ENCODE data around the gene LRP8.

The LRP8 gene

DNA sequence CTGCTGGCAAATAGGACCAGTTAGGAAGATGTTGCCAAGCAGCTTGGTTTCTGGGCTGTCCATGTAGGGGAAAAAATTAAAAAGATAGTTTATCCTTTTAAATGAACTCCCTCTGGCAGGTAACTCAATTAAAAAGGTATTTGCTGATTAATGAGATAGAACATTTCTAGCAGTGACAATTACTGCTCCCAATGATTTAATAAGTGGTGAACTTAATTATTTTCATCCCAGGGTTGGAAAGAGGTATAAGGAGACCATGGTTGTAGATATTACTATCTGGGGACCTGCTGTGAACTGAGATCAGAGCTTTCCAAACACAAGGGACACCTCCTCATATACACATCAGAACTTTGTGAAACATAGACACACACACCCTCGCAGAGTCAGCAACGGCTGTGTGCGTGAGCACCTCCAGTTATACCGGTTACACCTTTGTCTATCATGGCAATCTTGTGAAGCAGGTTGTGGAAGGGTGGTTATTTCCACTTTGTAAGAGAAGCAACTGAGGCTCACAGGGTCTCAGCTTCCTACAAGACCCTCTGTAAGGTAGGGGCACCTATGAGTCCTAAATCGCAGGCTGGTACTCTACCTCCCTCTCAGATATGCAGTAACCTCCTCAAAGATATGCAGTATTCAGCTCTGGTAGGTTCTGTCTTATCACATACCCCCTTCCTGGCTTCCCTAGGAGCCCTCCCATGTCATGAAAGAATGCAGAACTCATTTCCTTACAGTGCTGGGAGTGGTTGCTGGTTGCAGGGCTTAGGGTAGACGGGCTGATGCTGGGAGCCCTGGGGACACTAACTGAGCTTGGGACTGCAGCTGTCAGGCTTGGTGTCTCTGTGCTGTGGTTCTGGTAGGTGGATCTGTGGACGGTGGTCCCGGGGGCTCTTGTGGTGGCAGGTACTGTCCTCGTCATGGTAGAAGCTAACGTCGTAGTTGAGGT is 71.1 kb downstream of the LRP8 start:
- no peak for DNase-seq

DNA sequence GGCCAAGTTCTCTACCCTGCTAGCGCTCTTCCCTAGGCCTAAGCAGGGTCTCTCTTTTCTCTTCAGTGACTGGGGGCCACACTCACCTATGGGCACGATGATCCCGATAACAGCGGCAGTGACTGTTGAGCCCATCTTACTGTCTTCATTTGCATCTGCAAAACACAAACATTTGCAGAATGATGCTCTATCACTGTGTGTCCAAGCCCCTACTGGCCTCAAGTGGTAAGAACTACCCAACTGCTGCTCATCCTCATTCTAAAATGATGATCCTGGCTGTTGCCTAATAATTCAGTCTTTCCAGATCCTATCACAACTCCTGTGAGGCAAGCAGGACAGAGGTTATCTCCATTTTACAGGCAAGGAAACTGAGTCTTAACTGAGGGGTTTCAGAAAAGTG is 72.8 kb downstream of the LRP8 start:
- DNase-seq: no peak

DNA sequence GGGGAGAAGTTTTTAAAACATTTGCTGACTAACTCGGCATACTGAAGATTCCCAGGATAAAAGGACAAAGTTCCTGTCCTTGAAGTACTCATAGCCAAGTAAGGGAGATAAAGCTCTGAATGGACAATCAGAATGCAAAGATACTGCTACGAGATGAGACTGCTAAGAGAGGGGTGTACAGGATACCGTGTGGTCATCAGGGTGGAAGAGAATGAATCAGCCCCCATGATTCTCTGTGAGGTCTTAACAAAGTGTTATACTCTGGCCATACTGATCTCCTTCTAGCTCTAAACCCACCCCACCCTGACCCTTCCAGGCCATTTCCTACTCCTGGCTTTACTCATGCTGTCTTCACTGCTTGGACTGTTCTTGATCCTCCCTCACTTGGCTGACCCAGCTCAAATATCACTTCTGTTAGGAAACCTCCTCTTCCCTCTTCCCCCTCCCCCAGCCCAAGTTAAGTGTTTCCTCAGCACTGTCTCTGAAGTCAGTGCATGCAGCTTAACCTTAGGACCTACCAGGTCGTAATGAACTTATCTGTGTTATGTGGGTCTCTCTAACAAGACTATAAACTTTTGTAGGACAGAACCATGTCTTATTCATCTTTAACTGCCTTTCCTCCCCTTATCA is 73.7 kb downstream of the LRP8 start:
- no peak for DNase-seq

DNA sequence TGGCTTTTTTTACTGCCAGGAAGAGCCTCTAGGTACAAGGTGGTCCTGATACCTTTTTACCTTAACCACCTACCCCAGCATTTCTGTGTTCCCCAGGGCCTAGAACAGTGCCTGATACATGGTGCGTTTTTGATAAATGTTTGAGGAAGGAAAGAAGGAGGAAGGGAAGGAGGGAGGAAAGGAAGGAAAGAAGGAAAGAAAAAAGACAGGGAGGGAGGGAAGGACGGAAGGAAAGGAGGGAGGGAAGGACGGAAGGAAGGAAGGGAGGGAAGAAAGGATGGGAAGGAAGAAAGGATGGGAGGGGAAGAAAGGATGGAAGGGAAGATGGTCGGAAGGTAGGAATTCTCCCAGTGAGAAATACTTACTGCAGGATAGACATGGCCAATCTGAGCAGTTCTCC is 77.5 kb downstream of the LRP8 start:
- DNase-seq: no peak

DNA sequence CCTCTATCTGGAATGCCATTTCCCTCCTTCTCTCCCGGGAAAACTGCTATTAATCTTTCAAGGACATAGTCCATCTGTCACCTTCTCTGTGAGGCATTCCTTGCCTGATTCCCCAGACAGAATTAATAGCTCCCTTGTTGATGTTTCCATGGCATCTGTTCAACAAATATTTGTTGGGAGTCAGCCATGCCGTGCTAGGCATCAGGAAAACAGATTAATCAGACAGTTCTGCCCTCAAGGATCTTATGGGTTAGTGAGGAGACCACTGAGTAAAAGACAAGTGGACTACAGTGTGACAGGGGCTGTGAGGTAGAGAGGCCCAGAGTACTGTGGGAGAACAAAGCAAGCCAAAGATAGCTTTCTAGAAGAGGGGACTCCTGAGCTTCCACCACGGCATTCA is 78.2 kb downstream of the LRP8 start:
- DNase-seq: no peak

DNA sequence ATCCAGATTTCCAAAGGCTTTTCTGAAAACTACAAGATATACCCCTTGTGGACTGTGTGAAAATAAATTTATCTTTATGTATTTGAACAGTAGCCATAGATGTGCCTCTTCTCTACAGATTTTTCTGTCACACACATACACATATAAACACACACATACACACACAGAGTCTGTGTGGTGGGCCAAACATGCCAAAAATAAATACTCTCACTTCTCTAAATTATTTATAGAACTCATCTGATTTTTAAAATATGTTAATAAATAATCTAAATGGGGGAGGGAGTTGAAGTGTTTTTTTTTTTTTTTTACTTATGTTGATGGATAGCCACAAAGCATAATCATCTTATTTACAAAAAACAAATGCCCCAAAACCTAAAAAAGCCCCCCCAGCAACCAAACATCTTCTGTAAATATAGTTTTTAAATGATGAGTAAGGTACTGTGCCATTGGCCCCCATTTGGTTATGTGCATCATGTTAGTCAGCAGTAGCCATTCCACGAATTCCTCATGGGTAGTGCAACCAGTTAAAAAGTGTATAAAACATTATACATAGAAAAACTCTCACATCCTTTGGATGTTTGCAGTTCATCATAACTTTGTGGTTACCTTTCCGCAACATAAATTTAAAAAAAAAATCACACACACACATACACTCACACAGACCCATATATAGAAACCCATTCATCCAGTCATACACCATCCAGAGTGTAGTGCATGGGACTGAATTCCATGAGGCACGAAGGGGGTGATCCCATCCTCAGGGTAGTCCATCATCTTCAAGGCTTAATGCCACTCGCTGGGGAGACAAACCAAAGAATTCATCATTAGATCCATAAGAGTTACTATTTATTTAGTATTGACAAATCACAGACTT is 81.4 kb downstream of the LRP8 start:
- no peak for DNase-seq

DNA sequence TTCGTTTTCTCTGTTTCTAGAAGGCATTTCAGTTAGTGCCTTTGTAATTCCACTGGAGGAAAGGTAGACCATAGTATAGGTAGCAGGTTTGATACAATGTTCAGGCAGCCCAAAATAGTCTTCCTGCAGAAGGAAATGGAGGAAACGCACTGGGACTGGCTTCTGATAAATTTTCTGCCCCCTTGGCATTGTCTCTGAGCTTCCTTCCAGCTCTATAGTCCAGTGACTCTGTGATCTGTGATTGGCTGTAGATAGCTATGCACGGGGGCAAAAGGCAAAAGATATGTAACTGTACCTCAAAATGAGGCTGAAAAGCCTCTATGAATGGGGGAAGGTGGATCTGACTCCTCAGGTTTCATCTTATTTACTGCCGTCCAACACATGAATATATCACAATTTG is 83.7 kb downstream of the LRP8 start:
- no peak for DNase-seq

DNA sequence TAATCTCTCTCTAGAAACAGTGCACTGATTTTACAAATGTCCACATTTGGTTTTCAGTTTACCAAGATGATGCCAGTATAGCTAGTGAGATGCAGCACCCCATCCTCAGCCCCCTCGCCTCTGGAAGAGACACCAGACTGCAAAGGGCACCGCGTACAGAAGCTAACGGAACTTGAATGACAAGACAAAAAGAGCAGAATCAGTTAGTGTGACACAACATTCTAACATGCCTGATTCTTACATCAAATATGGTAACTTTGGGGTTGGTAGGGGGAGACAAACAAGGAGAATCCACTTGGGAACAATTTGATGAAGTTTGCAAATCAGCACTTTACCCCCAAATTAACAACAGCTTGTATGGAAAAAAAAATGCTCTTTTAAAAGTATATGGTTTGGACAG is 85.5 kb downstream of the LRP8 start:
- no peak for DNase-seq

DNA sequence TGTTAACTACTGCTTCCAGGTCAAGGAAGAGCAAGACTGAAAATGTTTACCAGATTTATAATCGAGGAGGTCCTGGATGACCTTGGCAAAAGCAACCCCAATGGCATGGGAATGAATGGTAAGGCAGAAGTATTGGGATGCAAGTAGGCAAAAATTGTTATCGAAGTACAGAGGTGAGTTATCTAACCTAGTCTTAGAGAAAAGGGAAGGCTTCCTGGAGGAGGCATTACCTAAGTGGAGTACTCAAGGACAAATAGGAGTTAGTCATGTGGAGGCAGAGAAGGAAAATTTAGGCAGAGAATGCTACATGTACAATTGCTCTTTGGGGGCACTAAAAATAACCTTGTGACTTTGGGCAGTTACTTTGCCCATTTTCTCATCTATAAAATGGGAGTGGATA is 86.0 kb downstream of the LRP8 start:
- DNase-seq: no peak

DNA sequence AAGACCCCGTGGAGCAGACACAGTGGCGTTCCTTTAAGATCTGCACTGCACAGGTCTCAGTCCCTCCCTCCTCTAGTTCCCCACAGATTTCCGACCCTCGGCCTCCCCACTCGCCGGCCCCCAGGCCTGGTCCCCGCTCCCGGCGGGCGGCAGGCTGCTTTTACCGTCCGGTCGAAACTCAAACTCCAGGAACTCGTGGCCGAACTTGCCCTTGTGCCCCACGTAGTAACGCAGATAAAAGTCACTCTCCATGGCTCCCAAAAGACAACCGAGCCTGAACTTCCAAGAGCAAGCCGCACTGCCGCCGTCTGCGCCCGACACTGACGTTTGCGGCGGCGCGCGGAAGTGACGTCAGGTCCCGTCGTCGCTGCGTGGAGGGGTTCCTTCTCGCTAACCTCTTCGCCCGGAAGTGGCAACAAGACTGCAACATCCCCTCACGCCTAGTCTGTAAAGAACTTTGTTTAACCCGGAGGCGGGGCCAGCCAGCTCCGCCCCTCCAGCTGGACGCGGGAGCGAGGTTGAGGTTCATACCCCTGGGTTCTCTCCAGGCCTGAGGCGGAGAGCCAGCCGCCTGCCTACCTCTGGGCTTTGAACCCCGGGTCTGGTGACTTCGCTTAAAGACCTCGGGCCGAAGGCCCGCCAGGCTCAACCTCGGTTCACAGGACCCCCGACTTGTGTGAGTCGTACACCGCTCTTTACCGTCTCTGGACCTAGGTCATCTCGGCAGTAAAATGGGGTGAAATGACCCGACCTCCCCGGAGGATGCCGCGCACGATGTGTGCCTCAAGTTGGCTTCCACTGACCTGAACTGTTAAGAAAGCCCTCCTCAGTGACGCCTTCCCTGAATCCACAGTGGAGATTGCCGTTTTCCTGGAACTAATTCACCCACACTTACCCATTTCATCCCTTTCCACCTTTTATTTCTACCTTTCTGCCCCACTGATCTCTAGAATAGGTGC is 89.4 kb downstream of the LRP8 start, which contains the start of gene MAGOH:
Gene MAGOH, minus strand, starts transcription at position 322 of the 959 bp plus-strand sequence. Its CDS starts 70 bp downstream, at position 252.
- DNase-seq: peak; percentile 69

DNA sequence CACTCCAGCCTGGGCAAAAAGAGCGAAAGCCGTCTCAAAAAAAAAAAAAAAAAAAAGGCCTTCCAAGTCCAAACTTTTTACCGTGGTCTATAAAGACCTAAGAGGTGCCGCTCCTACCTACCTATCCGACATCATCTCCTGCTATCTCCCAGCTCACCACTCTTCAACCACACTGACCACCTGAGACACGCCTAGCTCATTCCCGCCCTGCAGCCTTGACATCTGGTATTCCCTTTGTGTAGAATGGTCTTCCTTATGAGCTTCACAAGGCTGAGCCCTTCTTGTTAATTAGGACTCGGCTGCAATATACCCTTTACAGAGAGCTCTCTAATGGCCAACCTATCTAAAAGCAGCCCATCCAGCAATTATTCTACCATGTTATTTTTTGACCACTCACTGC is 90.2 kb downstream of the LRP8 start:
- no peak for DNase-seq

DNA sequence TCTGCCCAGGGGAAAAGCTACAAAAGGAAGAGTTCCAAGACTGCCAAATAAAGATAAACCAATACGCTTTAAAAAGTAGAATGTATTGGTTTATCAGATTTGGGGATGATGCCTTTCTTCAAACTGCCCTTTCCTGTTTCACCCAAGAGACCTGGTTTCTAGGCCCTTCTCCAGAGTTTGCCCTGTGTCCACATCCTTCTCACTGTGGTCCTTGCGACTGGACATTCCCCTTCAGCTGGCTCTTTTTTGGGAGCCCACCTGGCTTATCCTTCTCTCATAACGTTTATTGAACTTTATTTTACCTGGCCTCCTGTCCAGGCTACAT is 106.9 kb downstream of the LRP8 start:
- DNase-seq: no peak

DNA sequence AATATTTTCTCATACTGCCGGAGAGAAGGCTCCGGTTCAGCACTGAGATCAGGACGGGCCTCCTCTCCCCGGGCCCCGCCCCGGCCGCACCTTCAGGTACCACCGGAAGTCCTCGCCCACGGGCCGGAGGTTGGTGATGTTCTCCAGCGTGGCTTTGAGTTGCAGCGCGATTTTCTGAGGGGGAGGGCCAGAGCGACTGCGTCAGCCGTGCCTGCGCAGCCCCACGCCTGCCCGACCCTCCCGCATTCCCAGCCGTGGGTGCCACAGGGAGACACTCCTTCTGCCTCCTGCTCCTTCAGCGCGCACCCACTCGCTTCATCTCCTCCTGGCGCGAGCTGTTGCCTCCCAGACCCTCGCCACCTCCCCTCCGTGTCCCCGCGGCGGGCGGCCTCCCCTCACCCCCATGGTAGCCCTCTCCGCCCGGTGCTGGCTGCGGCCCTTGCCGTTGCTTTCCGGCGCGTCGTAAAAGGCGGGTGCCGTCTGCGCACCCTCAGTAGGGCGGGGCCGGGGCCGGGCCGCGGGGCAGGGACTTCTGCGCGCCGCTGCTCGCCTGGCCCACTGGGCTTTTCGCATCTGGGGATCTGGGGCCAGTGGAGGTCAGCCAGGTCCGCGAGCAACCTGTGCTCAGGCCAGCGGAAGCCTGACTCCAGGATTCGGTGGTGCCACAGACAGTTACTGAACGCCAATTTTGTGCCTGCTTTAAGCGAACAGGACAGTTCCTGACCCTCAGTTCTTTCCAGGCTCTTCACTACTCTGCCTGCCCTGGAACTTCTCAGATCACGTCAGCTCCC is 107.5 kb downstream of the LRP8 start, which contains the start of gene CZIB:
Gene CZIB, minus strand, starts transcription at position 464 of the 791 bp plus-strand sequence. Its CDS starts 59 bp downstream, at position 405.
- peak; percentile 87 for DNase-seq

DNA sequence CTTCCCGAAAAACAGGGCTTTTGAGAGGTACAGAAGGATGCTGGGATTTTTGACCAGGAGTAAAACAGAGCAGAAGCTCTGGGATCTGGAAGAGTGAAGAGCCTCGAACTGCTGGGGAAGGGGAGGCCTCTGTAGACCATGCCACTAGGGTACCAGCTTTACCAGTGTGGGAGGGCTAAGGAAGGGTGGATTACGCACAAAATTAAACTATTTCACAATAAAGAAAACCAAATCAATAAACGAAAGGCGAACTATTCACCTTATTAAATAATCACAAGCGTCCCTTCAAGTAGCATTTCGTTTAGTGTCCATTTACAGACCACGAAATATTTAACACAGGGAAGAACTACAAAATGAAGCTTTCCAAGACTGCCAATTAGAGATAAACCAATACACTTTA is 108.2 kb downstream of the LRP8 start:
- no peak for DNase-seq

DNA sequence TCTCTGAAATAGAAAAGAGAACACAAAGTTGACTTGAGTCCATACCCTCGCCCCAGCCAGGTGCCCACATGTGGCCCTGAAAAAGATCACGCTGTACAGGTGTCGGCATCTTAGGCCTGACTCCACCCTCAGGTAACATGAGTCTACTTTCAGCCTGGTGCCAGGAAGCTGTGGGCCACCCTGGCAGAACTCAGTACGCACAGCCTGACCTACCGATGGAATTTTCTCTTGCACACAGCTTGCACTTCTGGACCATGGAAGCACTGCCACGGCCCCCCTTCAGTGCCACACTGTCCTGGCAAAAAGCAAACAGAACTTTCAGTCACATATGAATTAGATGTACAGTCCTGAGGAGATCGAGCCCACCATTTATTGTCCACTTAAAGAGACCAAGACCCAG is 109.7 kb downstream of the LRP8 start:
- no peak for DNase-seq

DNA sequence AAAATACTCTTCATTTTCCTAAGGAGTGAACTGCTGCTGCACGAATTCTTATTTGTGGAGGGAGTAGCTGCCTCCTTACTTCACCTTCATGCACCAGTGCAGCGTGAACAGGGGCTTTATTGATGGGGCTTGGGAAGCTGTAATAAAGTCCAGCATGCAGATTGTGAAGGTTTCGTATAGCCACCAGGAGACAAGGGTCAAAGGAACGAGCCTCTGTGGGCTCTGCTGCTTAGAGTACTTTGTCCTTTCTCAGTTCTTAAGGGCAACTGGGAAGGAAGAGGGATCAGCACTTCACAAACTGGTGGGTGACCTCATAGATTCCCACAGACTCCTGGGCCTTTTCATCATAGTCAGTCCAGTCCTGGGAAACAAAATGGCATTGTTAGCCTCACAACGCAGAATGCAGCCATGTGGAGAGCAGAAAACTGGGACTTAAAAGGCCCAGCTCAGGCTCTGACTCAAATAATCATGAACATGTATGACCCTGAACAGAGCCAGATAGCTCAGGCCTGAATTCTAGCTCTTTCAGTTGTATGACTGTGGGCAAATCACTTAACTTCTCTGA is 113.4 kb downstream of the LRP8 start:
- no peak for DNase-seq

DNA sequence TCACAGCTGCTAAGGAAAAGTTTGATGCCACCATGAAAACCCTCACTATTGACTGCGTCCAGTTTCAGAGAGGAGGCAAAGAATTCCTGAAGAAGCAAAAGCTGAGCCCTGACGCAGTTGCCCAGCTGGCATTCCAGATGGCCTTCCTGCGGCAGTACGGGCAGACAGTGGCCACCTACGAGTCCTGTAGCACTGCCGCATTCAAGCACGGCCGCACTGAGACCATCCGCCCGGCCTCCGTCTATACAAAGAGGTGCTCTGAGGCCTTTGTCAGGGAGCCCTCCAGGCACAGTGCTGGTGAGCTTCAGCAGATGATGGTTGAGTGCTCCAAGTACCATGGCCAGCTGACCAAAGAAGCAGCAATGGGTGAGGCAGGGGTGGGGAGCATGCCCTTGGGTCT is 116.9 kb downstream of the LRP8 start:
- DNase-seq: no peak

DNA sequence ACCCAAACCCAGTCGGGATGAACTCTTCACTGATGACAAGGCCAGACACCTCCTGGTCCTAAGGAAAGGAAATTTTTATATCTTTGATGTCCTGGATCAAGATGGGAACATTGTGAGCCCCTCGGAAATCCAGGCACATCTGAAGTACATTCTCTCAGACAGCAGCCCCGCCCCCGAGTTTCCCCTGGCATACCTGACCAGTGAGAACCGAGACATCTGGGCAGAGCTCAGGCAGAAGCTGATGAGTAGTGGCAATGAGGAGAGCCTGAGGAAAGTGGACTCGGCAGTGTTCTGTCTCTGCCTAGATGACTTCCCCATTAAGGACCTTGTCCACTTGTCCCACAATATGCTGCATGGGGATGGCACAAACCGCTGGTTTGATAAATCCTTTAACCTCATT is 117.5 kb downstream of the LRP8 start:
- DNase-seq: no peak

DNA sequence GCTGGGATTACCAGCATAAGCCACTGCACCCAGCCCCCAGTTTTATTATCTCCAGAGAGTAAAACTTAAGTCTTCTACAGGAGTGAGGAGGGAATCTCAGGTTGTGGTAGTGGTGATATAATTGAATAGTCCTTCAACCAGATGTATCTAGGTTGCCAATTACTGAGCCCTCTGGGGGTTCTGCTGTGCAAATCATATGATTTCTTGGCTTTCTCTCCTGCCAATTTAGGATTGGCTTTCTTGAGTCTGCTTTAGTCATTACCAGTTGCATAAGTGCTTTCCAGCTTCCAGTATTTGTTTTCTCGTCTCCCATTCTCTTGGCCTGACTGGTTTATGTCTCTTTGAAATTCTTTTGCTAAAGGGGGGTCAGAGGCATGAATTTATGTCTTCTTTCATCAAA is 120.1 kb downstream of the LRP8 start:
- DNase-seq: no peak

DNA sequence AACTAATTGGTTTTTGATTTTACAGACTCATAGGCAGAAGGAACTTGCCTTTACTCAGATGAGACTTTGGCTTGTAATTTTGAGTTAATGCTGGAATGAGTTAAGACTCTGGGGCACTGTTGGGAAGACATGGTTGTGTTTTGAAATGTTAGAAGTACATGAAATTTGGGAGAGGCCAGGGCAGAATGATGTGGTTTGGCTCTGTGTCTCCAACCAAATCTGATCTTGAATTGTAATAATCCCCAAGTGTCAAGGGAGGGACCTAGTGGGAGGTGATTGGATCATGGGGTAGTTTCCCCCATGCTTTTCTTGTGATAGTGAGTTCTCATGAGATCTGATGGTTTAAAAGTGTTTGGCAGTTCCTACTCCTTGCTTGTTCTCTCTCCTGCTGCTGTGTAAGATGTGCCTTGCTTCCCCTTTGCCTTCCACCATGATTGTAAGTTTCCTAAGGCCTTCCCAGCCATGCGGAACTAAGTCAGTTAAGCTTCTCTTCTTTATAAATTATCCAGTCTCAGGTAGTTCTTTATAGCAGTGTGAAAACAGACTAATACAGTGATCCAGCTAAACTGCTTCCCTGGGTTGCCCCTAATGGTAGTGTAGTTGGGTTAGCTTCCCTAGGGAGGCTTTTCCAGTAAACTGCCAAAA is 121.0 kb downstream of the LRP8 start:
- no peak for DNase-seq

All from GOT3 (cell line).